ENCODE measurements around the gene CLTC.
A peak's percentile ranks its signal among the peaks of the same experiment; 100 is the strongest.

CLTC gene

DNA sequence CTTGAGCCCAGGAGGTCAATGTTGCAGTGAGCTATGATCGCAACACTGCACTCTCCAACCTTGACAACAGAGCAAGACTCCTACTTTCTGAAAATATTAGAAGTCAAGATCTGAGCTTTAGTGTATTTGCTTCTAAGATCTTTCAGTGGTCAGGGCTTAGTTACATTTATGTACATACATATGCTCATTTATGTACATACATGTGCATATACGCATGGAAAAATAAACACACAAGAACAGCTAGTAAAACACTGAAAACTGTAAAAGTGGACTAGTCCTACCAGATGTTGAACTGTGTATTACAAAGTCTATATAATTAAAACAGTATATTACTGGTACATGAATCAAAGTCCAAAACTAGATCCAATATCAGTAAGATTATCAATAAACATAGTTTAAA, 59.2 kb downstream of the CLTC start:
- no peak for DNase-seq

DNA sequence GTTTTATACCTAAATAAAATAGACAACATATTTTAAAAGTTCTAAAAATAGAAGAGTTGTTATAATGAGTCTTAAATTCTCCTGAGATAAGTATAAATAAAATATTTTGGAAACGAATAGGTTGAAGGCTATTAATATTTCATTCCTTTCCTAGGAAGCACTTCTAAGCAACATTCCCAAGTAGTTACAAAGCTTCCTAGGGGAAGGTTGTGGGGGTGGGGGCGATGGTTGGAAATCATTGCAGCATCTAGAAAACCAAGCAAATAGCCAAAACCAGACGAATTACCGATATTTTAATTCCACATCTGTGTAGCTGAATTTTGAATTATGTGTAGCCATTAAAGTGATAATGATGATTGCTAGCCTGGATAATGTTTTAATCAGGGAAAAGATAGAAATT, 60.6 kb downstream of the CLTC start:
- DNase-seq: no peak

GRCh38 chr17:59683283-59683682, 63.6 kb downstream of the CLTC start:
- DNase-seq: no peak

- DNase-seq: no peak
Measured at GRCh38 chr17:59684967-59685366, 65.3 kb downstream of the CLTC start.

GRCh38 chr17:59688008-59688407, 68.3 kb downstream of the CLTC start:
- DNase-seq: no peak

- DNase-seq: no peak
Measured at GRCh38 chr17:59688496-59688895, 68.8 kb downstream of the CLTC start.

DNA sequence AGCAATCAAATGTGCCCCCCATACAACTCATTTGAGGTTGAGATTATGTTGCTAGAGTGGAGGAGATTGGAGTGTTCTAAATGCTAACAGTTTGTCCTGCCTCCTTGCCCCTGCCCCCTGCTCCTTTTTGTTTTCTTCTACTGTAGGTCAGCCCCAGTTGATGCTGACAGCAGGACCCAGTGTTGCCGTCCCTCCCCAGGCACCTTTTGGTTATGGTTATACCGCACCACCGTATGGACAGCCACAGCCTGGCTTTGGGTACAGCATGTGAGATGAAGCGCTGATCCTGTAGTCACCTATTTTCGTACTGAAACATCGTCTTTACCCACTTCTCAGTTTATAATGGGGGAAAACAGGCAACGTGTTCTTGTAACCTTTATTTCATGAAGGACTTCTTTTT, 73.9 kb downstream of the CLTC start:
- no peak for DNase-seq

- DNase-seq: no peak
Measured at GRCh38 chr17:59694344-59694743, 74.6 kb downstream of the CLTC start.

DNA sequence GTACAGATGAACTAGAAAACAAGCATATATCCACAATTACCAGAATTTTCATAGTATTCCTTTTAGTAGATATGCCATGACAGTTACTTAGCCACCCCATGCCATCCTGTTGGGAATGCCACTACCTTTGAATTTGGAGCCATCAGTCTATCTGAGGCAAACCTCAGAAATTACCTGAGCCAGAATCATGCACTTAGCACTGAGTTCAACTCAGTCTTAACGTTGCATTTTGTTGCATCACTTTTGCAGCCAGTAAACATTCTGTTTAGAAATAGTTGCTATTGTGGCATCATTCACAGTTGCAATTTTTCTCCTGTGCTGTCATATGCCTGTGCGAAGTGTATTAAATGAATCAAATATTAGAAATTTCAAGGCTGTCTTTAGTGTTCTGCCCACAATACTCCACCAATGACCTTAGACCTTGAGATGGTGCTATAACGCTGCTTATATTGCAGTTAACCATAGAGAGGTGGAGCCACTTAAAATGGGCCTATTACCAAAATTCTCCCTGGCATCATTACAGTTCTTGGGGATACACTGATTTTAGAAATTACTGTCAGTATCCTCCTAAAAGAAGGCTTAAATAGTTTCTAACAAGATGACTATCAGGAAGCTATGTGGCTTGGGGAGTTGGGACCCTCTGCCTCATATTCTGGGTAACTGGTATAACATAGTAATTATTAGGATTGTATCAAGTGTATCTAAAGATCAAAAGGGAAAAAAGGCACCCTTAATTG, 76.4 kb downstream of the CLTC start:
- no peak for DNase-seq

DNA sequence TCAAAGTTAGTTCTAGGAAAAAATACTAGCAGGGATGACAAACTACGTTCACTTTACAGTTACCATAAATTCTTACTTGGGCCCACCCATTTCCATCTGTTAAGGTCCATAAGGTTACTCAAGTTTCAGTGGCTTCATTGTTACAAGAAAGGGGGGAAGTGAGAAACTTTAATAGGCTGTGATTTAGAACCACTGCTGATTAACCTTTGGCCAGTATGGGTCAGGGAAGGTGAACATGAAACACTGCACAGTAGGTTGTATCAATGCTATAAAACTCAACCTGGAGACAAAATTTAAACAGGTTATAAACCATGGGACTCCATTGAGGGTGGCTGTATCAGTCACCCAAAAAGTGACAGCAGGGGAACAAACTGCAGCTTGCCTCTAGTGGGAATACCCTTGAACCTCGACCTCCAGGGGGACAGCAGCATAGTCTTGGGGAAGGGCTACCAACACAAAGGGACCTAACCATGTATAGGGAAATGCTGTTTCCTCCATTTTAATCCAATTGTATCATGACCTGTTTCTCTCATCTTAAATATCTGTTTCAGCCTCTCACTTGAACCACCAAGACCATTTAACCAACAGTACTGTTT, 77.1 kb downstream of the CLTC start:
- DNase-seq: no peak

- DNase-seq: no peak
Measured at GRCh38 chr17:59698143-59698542, 78.4 kb downstream of the CLTC start.

DNA sequence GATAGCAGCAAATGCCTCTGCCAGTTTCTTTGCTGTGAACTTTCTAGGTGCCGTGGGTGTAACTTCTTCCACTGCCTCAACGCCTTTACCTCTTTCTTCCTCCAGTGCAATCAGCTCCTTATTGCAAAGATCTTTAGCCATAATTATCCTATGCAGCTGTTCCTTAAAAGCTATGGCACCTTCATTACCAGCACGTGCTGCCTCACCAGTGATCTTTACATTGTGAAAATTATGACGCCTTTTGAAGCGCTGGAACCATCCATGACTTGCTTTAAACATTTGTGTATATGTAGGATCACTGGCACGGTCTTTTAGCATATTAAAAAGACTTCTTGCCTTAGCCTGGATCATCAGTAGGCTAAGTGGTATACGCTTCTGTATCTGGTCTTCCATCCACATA, 79.5 kb downstream of the CLTC start:
- DNase-seq: no peak

- DNase-seq: no peak
Measured at GRCh38 chr17:59699786-59700185, 80.1 kb downstream of the CLTC start.

DNA sequence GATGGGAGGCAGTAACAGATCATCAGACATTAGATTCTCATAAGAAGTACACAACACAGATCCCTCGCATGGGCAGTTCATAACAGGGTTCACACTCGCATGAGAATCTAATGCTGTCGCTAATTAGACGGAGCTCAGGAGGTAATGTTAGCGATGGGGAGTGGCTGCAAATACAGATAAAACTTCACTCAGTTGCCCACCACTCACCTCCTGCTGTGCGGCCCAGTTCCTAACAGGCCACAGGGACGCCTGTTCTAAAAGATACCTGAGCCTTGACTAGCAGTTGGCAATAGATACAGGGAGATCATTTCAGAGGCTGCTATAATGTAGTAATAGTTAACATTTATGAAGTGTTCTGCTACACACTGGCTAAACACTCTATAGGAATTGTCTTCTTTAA, 82.6 kb downstream of the CLTC start:
- DNase-seq: no peak

- DNase-seq: peak; percentile 84 to 100 (median 98)
Measured at GRCh38 chr17:59707149-59707970, 87.7 kb downstream of the CLTC start, which contains the start of the genes PTRH2 and VMP1. Gene PTRH2, minus strand, starts transcription at chr17:59707430. Its CDS starts 9,452 bp downstream, at chr17:59697978. Gene VMP1, plus strand, starts transcription at chr17:59707654. Its CDS starts 23,793 bp downstream, at chr17:59731447.

DNA sequence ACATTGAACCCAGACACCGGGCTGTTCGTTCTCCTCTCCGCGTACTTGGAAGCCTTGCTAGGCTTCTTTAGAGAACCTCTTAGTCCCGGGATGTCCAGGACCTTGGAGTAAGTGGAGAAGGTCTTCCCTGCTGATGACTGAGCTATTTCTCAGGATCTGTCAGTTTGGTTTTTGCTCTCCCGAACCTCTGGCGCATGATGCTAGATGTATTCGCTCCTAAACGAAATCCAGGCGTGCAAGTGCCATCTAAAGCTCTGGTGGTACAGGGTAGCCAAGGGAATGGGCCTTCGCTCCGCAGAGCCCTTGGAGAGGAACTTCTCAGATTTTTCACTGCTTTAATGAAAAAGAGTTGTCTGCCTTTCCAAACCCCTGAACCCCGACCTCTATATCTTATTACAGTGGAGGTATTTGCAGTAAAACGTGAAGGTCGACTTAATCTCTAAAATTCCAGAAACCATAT, 88.3 kb downstream of the CLTC start:
- no peak for DNase-seq

GRCh38 chr17:59711936-59712335, 92.2 kb downstream of the CLTC start:
- no peak for DNase-seq

GRCh38 chr17:59712862-59713261, 93.2 kb downstream of the CLTC start:
- DNase-seq: no peak

- no peak for DNase-seq
Measured at GRCh38 chr17:59714255-59714654, 94.6 kb downstream of the CLTC start.

GRCh38 chr17:59716427-59716826, 96.7 kb downstream of the CLTC start:
- DNase-seq: no peak

- peak in 1 of 58 donors; percentile 41 for DNase-seq
Measured at GRCh38 chr17:59719526-59719925, 99.8 kb downstream of the CLTC start.

GRCh38 chr17:59722623-59723022, 102.9 kb downstream of the CLTC start:
- no peak for DNase-seq

Data from anterior cingulate cortex (tissue), 58 donors.